Endothelial cell of umbilical vein (primary cell): Measurements from ENCODE around the gene AGFG2.

Experiments
- EZH2 ChIP-seq: IDR thresholded peaks from 2 replicates; pipeline ENCODE4 v1.6.1; 2012; ENCODE audit warnings: borderline replicate concordance, low read depth, mild to moderate bottlenecking, moderate library complexity, low read length, inconsistent platforms; ENCODE audit not compliant: severe bottlenecking
- JUN ChIP-seq: IDR thresholded peaks from 2 replicates; pipeline ENCODE4 v1.6.1; 2011; ENCODE audit warnings: borderline replicate concordance, low read depth; ENCODE audit not compliant: insufficient read length, insufficient read depth
- MYC ChIP-seq: IDR thresholded peaks from one replicate; pipeline ENCODE4 v1.6.1; 2011; ENCODE audit warnings: mild to moderate bottlenecking, low read depth, low read length
- POLR2A ChIP-seq: IDR thresholded peaks from 2 replicates; pipeline ENCODE4 v1.6.1; 2012; ENCODE audit warnings: low read depth, mild to moderate bottlenecking, control low read depth, low read length
- POLR2AphosphoS5 ChIP-seq: IDR thresholded peaks from 2 replicates; pipeline ENCODE4 v1.6.1; 2012; ENCODE audit warnings: low read depth, mild to moderate bottlenecking, control low read depth, low read length, moderate library complexity; ENCODE audit not compliant: insufficient read depth
- TF ChIP-seq, protein P1 (sequence below), 2 donors: IDR thresholded peaks; 1 replicate in 1 of 2; 2 replicates in 1 of 2; pipeline ENCODE4 v1.5.1; 2011; ENCODE audit warnings: low read length in 2 of 2, mild to moderate bottlenecking in 2 of 2, moderate library complexity in 2 of 2, control low read depth in 1 of 2, inconsistent platforms in 1 of 2, low read depth in 1 of 2; ENCODE audit not compliant: insufficient read depth in 1 of 2; ENCODE audit errors: extremely low read depth in 1 of 2
- TF ChIP-seq, protein P2 (sequence below): IDR thresholded peaks from 2 replicates; pipeline ENCODE4 v1.6.1; 2011; ENCODE audit not compliant: insufficient read depth, insufficient read length

DNA sequence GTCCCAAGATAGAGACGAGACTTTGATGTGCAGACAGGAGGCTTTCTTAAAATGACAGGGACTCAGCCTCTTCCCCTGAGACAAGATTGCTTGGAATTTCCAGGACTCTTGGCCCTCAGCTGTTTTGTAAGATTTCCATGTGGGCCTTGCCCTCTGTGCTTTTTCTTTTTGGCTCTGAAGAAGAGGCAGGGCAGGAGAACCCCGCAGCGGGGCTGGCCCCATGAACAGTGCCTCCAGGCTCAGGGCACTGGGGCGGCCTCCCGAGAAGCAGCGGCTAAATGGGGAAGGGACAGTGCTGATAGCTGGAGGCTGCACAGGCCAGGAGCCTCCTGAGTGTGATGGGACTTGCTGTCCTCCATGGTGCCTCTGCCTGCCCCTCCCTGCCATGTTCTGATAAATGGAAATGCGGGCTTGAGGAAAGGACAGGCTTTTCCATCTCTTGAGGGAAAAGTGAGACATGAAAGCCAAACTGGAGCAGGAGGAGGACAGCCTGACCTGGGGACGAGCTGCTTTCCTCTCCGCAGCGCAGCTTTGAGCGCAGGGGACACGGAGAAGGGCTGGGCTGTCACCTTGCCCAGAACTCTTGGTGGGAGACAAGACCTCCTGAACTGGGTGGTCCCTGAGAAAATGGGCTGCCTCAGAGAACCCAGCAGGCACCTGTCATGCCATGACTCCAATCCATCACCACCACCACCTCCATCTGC is 22.6 kb downstream of the AGFG2 start:
- TF ChIP-seq POLR2A (no peak), JUN (no peak), POLR2AphosphoS5 (no peak), EZH2 (no peak), MYC (no peak)
- TF ChIP-seq, protein P1, sequence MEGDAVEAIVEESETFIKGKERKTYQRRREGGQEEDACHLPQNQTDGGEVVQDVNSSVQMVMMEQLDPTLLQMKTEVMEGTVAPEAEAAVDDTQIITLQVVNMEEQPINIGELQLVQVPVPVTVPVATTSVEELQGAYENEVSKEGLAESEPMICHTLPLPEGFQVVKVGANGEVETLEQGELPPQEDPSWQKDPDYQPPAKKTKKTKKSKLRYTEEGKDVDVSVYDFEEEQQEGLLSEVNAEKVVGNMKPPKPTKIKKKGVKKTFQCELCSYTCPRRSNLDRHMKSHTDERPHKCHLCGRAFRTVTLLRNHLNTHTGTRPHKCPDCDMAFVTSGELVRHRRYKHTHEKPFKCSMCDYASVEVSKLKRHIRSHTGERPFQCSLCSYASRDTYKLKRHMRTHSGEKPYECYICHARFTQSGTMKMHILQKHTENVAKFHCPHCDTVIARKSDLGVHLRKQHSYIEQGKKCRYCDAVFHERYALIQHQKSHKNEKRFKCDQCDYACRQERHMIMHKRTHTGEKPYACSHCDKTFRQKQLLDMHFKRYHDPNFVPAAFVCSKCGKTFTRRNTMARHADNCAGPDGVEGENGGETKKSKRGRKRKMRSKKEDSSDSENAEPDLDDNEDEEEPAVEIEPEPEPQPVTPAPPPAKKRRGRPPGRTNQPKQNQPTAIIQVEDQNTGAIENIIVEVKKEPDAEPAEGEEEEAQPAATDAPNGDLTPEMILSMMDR (IDR thresholded peaks at IDR 0.05; ENCODE audit: extremely low read depth in 1 of 2, insufficient read depth in 1 of 2, low read depth in 1 of 2, low read length in 2 of 2), result no peak
- TF ChIP-seq, protein P2, sequence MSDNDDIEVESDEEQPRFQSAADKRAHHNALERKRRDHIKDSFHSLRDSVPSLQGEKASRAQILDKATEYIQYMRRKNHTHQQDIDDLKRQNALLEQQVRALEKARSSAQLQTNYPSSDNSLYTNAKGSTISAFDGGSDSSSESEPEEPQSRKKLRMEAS, result no peak
